ENCODE data around the gene CREBL2.

The CREBL2 gene

DNA sequence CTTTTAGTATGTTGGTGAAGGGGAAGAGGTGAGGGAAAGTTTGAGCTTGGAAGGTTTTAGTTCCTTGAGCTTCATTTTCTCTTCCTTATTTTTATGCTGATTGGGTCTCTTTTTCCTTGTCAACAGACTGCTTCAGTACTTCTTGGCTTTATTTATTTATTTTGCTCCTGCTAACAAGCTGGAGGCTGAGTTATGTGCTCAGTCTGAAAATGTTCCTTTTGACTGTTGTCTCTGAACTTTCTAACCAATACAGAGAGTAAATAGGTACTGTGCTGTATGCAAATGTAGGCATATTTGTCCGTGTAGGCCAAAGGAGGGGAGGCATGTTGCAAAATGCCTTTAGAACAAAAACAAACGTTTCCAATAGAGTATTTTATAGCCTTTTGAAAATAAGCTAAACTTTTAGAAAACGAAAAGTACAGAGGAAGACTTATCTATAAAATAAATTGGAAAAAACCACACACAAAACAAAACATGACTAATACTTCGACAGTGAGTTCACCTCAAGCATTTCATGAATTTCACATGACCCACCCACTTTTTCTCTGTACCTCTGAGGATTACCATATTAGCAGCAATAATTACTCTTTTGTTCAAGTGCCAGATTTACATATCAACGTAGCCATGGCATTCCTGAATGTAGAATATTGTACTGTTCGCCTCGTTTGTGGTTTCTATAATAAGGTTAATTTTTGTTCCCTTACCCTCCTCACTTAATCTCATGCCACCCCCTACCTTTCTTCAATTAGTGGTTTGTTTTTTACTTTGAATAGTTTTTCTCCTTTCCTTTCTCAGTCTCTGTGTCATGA lies 4.7 kb upstream of the CREBL2 start:
- H3K27me3 ChIP-seq (ENCODE audit: insufficient read depth, low read length): no peaks in the 10 kb centered on the region
- peaks cover 5% of the 10 kb centered on the region for H3K79me2 ChIP-seq (ENCODE audit: control insufficient read depth, insufficient read depth, low read length, poor library complexity)
- H3K9ac ChIP-seq (ENCODE audit: low read length): no peak overlapping the region
- H3K4me2 ChIP-seq (ENCODE audit: low read length): no peak overlapping the region
- H3K18ac ChIP-seq (ENCODE audit: low read length): no peak overlapping the region
- H2AK5ac ChIP-seq (ENCODE audit: low read length): no peak overlapping the region
- H4K8ac ChIP-seq (ENCODE audit: low read depth, low read length): no peak overlapping the region
- H3K4me1 ChIP-seq (ENCODE audit: control insufficient read depth in 1 of 2, insufficient read depth in 2 of 2, low read length in 2 of 2): no peaks in the 10 kb centered on the region
- H3K14ac ChIP-seq (ENCODE audit: low read length): no peak overlapping the region
- no peak overlapping the region for H3K4me3 ChIP-seq (ENCODE audit: low read depth, low read length)
- H4K12ac ChIP-seq (ENCODE audit: low read depth, low read length): no peak overlapping the region
- DNase-seq: peak in 1 of 2 donors; percentile 43
- no peak overlapping the region for H3K4ac ChIP-seq (ENCODE audit: low read depth, low read length)
- no peak overlapping the region for H4K91ac ChIP-seq (ENCODE audit: low read depth, low read length)
- H3K27ac ChIP-seq (ENCODE audit: low read depth, low read length): no peak overlapping the region
- no peak overlapping the region for H2BK120ac ChIP-seq (ENCODE audit: insufficient read depth, low read length, poor library complexity)
- H3K36me3 ChIP-seq (ENCODE audit: control insufficient read depth in 1 of 2, insufficient read depth in 2 of 2, low read length in 2 of 2): no peaks in the 10 kb centered on the region
- no peak overlapping the region for H2BK12ac ChIP-seq (ENCODE audit: low read length)
- no peak overlapping the region for H2AFZ ChIP-seq (ENCODE audit: insufficient read depth, low read length, poor library complexity)
- no peak overlapping the region for H2BK5ac ChIP-seq (ENCODE audit: low read depth, low read length, poor library complexity)
- H3K23ac ChIP-seq (ENCODE audit: low read length): no peak overlapping the region
- peaks cover 6% of the 10 kb centered on the region for H3K79me1 ChIP-seq (ENCODE audit: low read length)
- WGBS (ENCODE audit: extremely low coverage, insufficient coverage, insufficient read length): no CpG with 5 or more reads among the region's 7 CpGs
- no peaks in the 10 kb centered on the region for H3K9me3 ChIP-seq (ENCODE audit: insufficient read depth, low read depth, low read length)

DNA sequence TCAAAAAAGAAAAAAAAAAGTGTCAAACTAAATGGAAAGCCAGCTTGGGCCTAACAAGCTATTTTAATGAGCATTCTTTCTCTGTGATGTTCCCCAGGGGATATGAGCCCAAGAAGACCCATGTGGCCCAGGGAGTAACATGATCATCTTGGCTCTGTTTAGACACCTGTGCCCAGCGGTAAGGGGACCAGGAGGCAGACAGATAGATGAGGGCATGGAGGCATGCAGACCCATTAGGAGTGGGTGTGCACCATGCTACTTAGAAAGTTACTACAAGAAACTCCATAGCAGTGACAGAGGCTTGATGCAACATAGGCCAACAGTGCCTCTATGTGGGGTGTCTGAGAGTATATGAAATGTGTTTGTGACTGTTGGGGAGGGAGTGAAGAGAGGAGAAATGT lies 3.1 kb upstream of the CREBL2 start:
- Histone ChIP-seq H3K27ac (ENCODE audit: low read depth, low read length) (no peak overlapping the region), H3K27me3 (ENCODE audit: insufficient read depth, low read length) (no peaks in the 10 kb centered on the region), H3K9me3 (ENCODE audit: insufficient read depth, low read depth, low read length) (no peaks in the 10 kb centered on the region), H3K14ac (ENCODE audit: low read length) (no peak overlapping the region), H2AK5ac (ENCODE audit: low read length) (no peak overlapping the region), H3K36me3 (ENCODE audit: control insufficient read depth in 1 of 2, insufficient read depth in 2 of 2, low read length in 2 of 2) (no peaks in the 10 kb centered on the region), H4K12ac (ENCODE audit: low read depth, low read length) (no peak overlapping the region), H3K23ac (ENCODE audit: low read length) (no peak overlapping the region), H2AFZ (ENCODE audit: insufficient read depth, low read length, poor library complexity) (no peak overlapping the region), H3K79me1 (ENCODE audit: low read length) (peaks cover 7% of the 10 kb centered on the region), H3K4me2 (ENCODE audit: low read length) (no peak overlapping the region), H3K4me1 (ENCODE audit: control insufficient read depth in 1 of 2, insufficient read depth in 2 of 2, low read length in 2 of 2) (peaks cover 0 to 4% of the 10 kb centered on the region in 2 experiments), H4K91ac (ENCODE audit: low read depth, low read length) (no peak overlapping the region), H3K4ac (ENCODE audit: low read depth, low read length) (no peak overlapping the region), H2BK120ac (ENCODE audit: insufficient read depth, low read length, poor library complexity) (no peak overlapping the region), H2BK5ac (ENCODE audit: low read depth, low read length, poor library complexity) (no peak overlapping the region), H2BK12ac (ENCODE audit: low read length) (no peak overlapping the region), H3K4me3 (ENCODE audit: low read depth, low read length) (no peak overlapping the region), H3K18ac (ENCODE audit: low read length) (no peak overlapping the region), H3K79me2 (ENCODE audit: control insufficient read depth, insufficient read depth, low read length, poor library complexity) (peaks cover 5% of the 10 kb centered on the region), H4K8ac (ENCODE audit: low read depth, low read length) (no peak overlapping the region), H3K9ac (ENCODE audit: low read length) (no peak overlapping the region)
- no CpG with 5 or more reads among the region's 1 CpG for WGBS (ENCODE audit: extremely low coverage, insufficient coverage, insufficient read length)
- peak in 1 of 2 donors; percentile 10 for DNase-seq

DNA sequence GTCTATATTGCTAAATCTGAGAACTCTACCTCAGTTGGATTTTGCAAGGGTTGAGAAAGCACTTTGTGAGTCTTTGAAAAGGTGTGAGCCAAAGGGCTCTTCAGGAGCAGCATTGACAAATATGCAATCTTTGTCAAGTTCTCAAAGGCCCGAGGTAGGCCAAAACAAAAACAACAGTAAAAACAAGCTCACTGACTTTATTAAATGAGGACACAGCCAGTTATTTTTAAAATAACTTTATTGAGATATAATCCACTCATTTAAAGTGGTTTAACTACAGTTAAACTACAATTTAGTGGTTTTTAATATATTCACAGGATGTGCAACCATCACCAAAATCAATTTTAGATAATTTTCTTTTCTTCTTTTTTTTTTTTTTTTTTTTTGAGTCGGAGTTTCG lies 2.0 kb upstream of the CREBL2 start:
- Histone ChIP-seq H2AFZ (ENCODE audit: insufficient read depth, low read length, poor library complexity) (no peak overlapping the region), H3K4me2 (ENCODE audit: low read length) (no peak overlapping the region), H3K4ac (ENCODE audit: low read depth, low read length) (no peak overlapping the region), H3K9ac (ENCODE audit: low read length) (no peak overlapping the region), H2BK120ac (ENCODE audit: insufficient read depth, low read length, poor library complexity) (no peak overlapping the region), H3K36me3 (ENCODE audit: control insufficient read depth in 1 of 2, insufficient read depth in 2 of 2, low read length in 2 of 2) (no peaks in the 10 kb centered on the region), H3K9me3 (ENCODE audit: insufficient read depth, low read depth, low read length) (no peaks in the 10 kb centered on the region), H2AK5ac (ENCODE audit: low read length) (no peak overlapping the region), H3K4me1 (ENCODE audit: control insufficient read depth in 1 of 2, insufficient read depth in 2 of 2, low read length in 2 of 2) (peaks cover 0 to 4% of the 10 kb centered on the region in 2 experiments), H2BK5ac (ENCODE audit: low read depth, low read length, poor library complexity) (no peak overlapping the region), H3K27ac (ENCODE audit: low read depth, low read length) (no peak overlapping the region), H3K4me3 (ENCODE audit: low read depth, low read length) (no peak overlapping the region), H3K79me1 (ENCODE audit: low read length) (peaks cover 7% of the 10 kb centered on the region), H3K79me2 (ENCODE audit: control insufficient read depth, insufficient read depth, low read length, poor library complexity) (peaks cover 5% of the 10 kb centered on the region), H3K27me3 (ENCODE audit: insufficient read depth, low read length) (no peaks in the 10 kb centered on the region), H4K91ac (ENCODE audit: low read depth, low read length) (no peak overlapping the region), H2BK12ac (ENCODE audit: low read length) (no peak overlapping the region), H3K14ac (ENCODE audit: low read length) (no peak overlapping the region), H4K12ac (ENCODE audit: low read depth, low read length) (no peak overlapping the region), H3K18ac (ENCODE audit: low read length) (no peak overlapping the region), H3K23ac (ENCODE audit: low read length) (no peak overlapping the region), H4K8ac (ENCODE audit: low read depth, low read length) (no peak overlapping the region)
- DNase-seq: no peak
- no CpG with 5 or more reads among the region's 3 CpGs for WGBS (ENCODE audit: extremely low coverage, insufficient coverage, insufficient read length)

DNA sequence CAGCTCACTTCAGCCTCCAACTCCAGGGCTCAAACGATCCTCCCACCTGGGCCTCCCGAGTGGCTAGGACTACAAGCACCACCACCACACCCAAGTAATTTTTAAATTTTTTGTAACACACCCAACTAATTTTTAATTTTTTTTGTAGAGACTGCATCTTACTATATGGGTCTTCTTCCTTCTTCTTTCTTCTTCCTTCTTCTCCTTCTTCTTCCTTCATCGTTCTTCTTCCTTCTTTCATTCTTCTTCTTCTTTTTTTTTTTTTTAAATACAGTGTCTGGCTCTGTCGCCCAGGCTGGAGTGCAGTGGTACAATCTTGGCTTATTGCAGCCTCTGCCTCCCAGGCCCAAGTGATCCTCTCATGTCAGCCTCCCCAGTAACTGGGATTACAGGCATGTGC lies 965 bp upstream of the CREBL2 start:
- no peak overlapping the region for H3K23ac ChIP-seq (ENCODE audit: low read length)
- peaks cover 7% of the 10 kb centered on the region for H3K79me1 ChIP-seq (ENCODE audit: low read length)
- 75% methylated on average over 1 of the region's 4 CpGs for WGBS (ENCODE audit: extremely low coverage, insufficient coverage, insufficient read length)
- H4K91ac ChIP-seq (ENCODE audit: low read depth, low read length): peak overlapping the region; percentile 61
- no peak overlapping the region for H2BK12ac ChIP-seq (ENCODE audit: low read length)
- H3K27me3 ChIP-seq (ENCODE audit: insufficient read depth, low read length): no peaks in the 10 kb centered on the region
- H2AFZ ChIP-seq (ENCODE audit: insufficient read depth, low read length, poor library complexity): peak overlapping the region; percentile 30
- no peak overlapping the region for H3K27ac ChIP-seq (ENCODE audit: low read depth, low read length)
- H3K9me3 ChIP-seq (ENCODE audit: insufficient read depth, low read depth, low read length): no peaks in the 10 kb centered on the region
- no peak for DNase-seq
- H3K4ac ChIP-seq (ENCODE audit: low read depth, low read length): no peak overlapping the region
- no peak overlapping the region for H3K14ac ChIP-seq (ENCODE audit: low read length)
- peaks cover 5% of the 10 kb centered on the region for H3K79me2 ChIP-seq (ENCODE audit: control insufficient read depth, insufficient read depth, low read length, poor library complexity)
- no peak overlapping the region for H2BK5ac ChIP-seq (ENCODE audit: low read depth, low read length, poor library complexity)
- H3K9ac ChIP-seq (ENCODE audit: low read length): no peak overlapping the region
- H3K4me3 ChIP-seq (ENCODE audit: low read depth, low read length): no peak overlapping the region
- H2BK120ac ChIP-seq (ENCODE audit: insufficient read depth, low read length, poor library complexity): no peak overlapping the region
- H3K4me2 ChIP-seq (ENCODE audit: low read length): no peak overlapping the region
- H4K12ac ChIP-seq (ENCODE audit: low read depth, low read length): peak overlapping the region; percentile 16
- H3K36me3 ChIP-seq (ENCODE audit: control insufficient read depth in 1 of 2, insufficient read depth in 2 of 2, low read length in 2 of 2): no peaks in the 10 kb centered on the region
- peaks cover 0 to 4% of the 10 kb centered on the region in 2 experiments for H3K4me1 ChIP-seq (ENCODE audit: control insufficient read depth in 1 of 2, insufficient read depth in 2 of 2, low read length in 2 of 2)
- H2AK5ac ChIP-seq (ENCODE audit: low read length): no peak overlapping the region
- H3K18ac ChIP-seq (ENCODE audit: low read length): no peak overlapping the region
- H4K8ac ChIP-seq (ENCODE audit: low read depth, low read length): peak overlapping the region; percentile 88
